H1 (cell line): Measurements from ENCODE around the gene VIPR2. TPM values are rescaled to one million over a fixed set of nuclear protein-coding genes. Genes with fewer than 3 reads are reported as not detected.

Source experiments
- CTCF ChIA-PET: fragments of 300-600 bp; sonication (Branson Sonifier 250); formaldehyde crosslinking; loops from one replicate; lab custom pipeline; 2021; ENCODE audit not compliant: partially characterized antibody; lab: Charles Lee
- POLR2A ChIA-PET: fragments of 300-600 bp; sonication (Branson Sonifier 250); formaldehyde crosslinking; loops from one replicate; lab custom pipeline; 2021; ENCODE audit warnings: inconsistent platforms; ENCODE audit not compliant: partially characterized antibody; lab: Charles Lee
- DNase-seq, 2 experiments: peaks; one replicate each; pipeline versions ENCODE4 v3.0.0 to v3.0.0-alpha.2; 2010 to 2022; ENCODE audit warnings: low spot score in 2 of 2, low read depth in 1 of 2, mixed read lengths in 1 of 2
- FAIRE-seq: peaks from 2 replicates; lab custom pipeline; 2011; peaks lifted over from hg19 to GRCh38; lab: Jason Lieb, UNC
- H2AFZ ChIP-seq: 2 replicates; pipeline ENCODE4 v1.8.1; 2012; ENCODE audit warnings: low read length, inconsistent platforms
- H2AK5ac ChIP-seq: 2 replicates; pipeline ENCODE4 v1.6.1; 2013; ENCODE audit warnings: low read depth, low read length
- H2BK120ac ChIP-seq: replicated peaks from 2 replicates; pipeline ENCODE3; 2013; ENCODE audit warnings: low read depth, low read length, inconsistent platforms
- H2BK12ac ChIP-seq: 2 replicates; pipeline ENCODE4 v1.6.1; 2013; ENCODE audit warnings: low read depth, low read length
- H2BK15ac ChIP-seq: 2 replicates; pipeline ENCODE4 v1.6.1; 2013; ENCODE audit warnings: low read length
- H2BK20ac ChIP-seq: 2 replicates; pipeline ENCODE4 v1.6.1; 2013; ENCODE audit warnings: low read length
- H2BK5ac ChIP-seq: 2 replicates; pipeline ENCODE4 v1.6.1; 2013; ENCODE audit warnings: low read depth, low read length
- H3K14ac ChIP-seq: 2 replicates; pipeline ENCODE4 v1.6.1; 2013; ENCODE audit warnings: inconsistent platforms; ENCODE audit not compliant: insufficient read length
- H3K18ac ChIP-seq: 2 replicates; pipeline ENCODE4 v1.6.1; 2013; ENCODE audit warnings: low read length; ENCODE audit errors: extremely low read depth
- H3K23ac ChIP-seq: 2 replicates; pipeline ENCODE4 v1.6.1; 2013; ENCODE audit warnings: inconsistent platforms; ENCODE audit not compliant: insufficient read length
- H3K23me2 ChIP-seq: 2 replicates; pipeline ENCODE4 v1.6.1; 2013; ENCODE audit warnings: low read depth, low read length
- H3K27ac ChIP-seq: 2 replicates; pipeline ENCODE4 v1.6.1; 2011; ENCODE audit warnings: low read depth, low read length, inconsistent platforms
- H3K27me3 ChIP-seq, 4 experiments: replicated peaks in 1 of 4; 1 replicate in 1 of 4; 2 replicates in 3 of 4; pipeline versions ENCODE4 v1.6.1 to v1.8.1; 2011 to 2013; ENCODE audit warnings: low read length in 3 of 4, mild to moderate bottlenecking in 3 of 4, inconsistent platforms in 2 of 4, mixed read lengths in 2 of 4, moderate library complexity in 1 of 4; ENCODE audit not compliant: control insufficient read depth in 3 of 4, insufficient read depth in 3 of 4; ENCODE audit errors: extremely low read depth in 1 of 4
- H3K36me3 ChIP-seq, 4 experiments: 2 replicates each; pipeline versions ENCODE4 v1.6.1 to v1.8.1; 2011 to 2013; ENCODE audit warnings: mild to moderate bottlenecking in 4 of 4, low read length in 3 of 4, moderate library complexity in 2 of 4, control low read depth in 1 of 4, inconsistent platforms in 1 of 4; ENCODE audit not compliant: insufficient read depth in 4 of 4, control insufficient read depth in 2 of 4
- H3K4ac ChIP-seq: replicated peaks from 2 replicates; pipeline ENCODE3; 2013; ENCODE audit warnings: low read length, low read depth, mixed read lengths, inconsistent platforms; ENCODE audit not compliant: insufficient read length
- H3K4me1 ChIP-seq, 4 experiments: replicated peaks in 1 of 4; 1 replicate in 1 of 4; 2 replicates in 3 of 4; pipeline versions ENCODE4 v1.6.1 to v1.8.1; 2011 to 2013; ENCODE audit warnings: low read length in 3 of 4, inconsistent platforms in 2 of 4, mixed read lengths in 1 of 4; ENCODE audit not compliant: insufficient read depth in 4 of 4, control insufficient read depth in 3 of 4
- H3K4me2 ChIP-seq, 2 experiments: 2 replicates each; pipeline versions ENCODE4 v1.6.1 to v1.8.1; 2011 to 2013; ENCODE audit warnings: low read depth in 2 of 2, low read length in 2 of 2, control low read depth in 1 of 2, inconsistent platforms in 1 of 2, mild to moderate bottlenecking in 1 of 2; ENCODE audit not compliant: insufficient read depth in 1 of 2
- H3K4me3 ChIP-seq, 4 experiments: fragments of 200-600, 300-600 bp in 1 of 4; sonication (generic), shearing (Covaris generic), sonication (Bioruptor Twin) in 1 of 4; 2 replicates each; pipeline versions ENCODE4 v1.5.1 to v1.8.1; 2011 to 2016; ENCODE audit warnings: low read length in 4 of 4, low read depth in 3 of 4, control low read depth in 2 of 4, inconsistent platforms in 2 of 4, mild to moderate bottlenecking in 2 of 4, mixed read lengths in 1 of 4, moderate library complexity in 1 of 4; ENCODE audit not compliant: insufficient read depth in 2 of 4; ENCODE audit errors: extremely low read depth in 1 of 4
- H3K56ac ChIP-seq: replicated peaks from 2 replicates; pipeline ENCODE3; 2013; ENCODE audit warnings: low read depth, mild to moderate bottlenecking, mixed read lengths, low read length, inconsistent platforms; ENCODE audit not compliant: insufficient read length
- H3K79me1 ChIP-seq: 2 replicates; pipeline ENCODE4 v1.6.1; 2013; ENCODE audit warnings: low read depth, low read length, control low read depth
- H3K79me2 ChIP-seq, 2 experiments: 2 replicates each; pipeline versions ENCODE4 v1.6.1 to v1.8.1; 2012 to 2013; ENCODE audit warnings: low read length in 2 of 2, mild to moderate bottlenecking in 2 of 2, inconsistent platforms in 1 of 2; ENCODE audit not compliant: insufficient read depth in 2 of 2, control insufficient read depth in 1 of 2
- H3K9ac ChIP-seq, 4 experiments: replicated peaks in 1 of 4; 1 replicate in 1 of 4; 2 replicates in 3 of 4; pipeline versions ENCODE4 v1.6.1 to v1.8.1; 2011 to 2013; ENCODE audit warnings: low read depth in 3 of 4, low read length in 3 of 4, control low read depth in 2 of 4, mild to moderate bottlenecking in 2 of 4, moderate library complexity in 2 of 4, inconsistent platforms in 1 of 4; ENCODE audit errors: extremely low read depth in 1 of 4
- H3K9me3 ChIP-seq, 2 experiments: 2 replicates each; pipeline versions ENCODE4 v1.6.1 to v1.8.1; 2012 to 2013; ENCODE audit warnings: mild to moderate bottlenecking in 2 of 2, moderate library complexity in 2 of 2, control low read depth in 1 of 2, inconsistent platforms in 1 of 2, low read depth in 1 of 2, low read length in 1 of 2, mixed read lengths in 1 of 2; ENCODE audit not compliant: insufficient read depth in 2 of 2
- H4K20me1 ChIP-seq, 2 experiments: replicated peaks in 1 of 2; 2 replicates each; pipeline versions ENCODE3 to v1.8.1; 2011 to 2013; ENCODE audit warnings: inconsistent platforms in 2 of 2, low read length in 2 of 2, mild to moderate bottlenecking in 1 of 2; ENCODE audit not compliant: insufficient read depth in 2 of 2, control insufficient read depth in 1 of 2
- H4K5ac ChIP-seq: 2 replicates; pipeline ENCODE4 v1.6.1; 2013; ENCODE audit warnings: low read length, low read depth, mixed read lengths, inconsistent platforms; ENCODE audit not compliant: insufficient read length
- H4K8ac ChIP-seq: 2 replicates; pipeline ENCODE4 v1.8.0; 2013; ENCODE audit warnings: mild to moderate bottlenecking, moderate library complexity, low read length, inconsistent platforms; ENCODE audit not compliant: insufficient read depth; ENCODE audit errors: extremely low read depth
- H4K91ac ChIP-seq: replicated peaks from 2 replicates; pipeline ENCODE3; 2013; ENCODE audit warnings: low read length, mixed read lengths, inconsistent platforms; ENCODE audit not compliant: insufficient read length
- EGR1 ChIP-seq: IDR thresholded peaks from 2 replicates; pipeline ENCODE4 v1.6.1; 2011; ENCODE audit warnings: low read depth, low read length, borderline replicate concordance
- JUND ChIP-seq: IDR thresholded peaks from 2 replicates; pipeline ENCODE4 v1.6.1; 2011; ENCODE audit warnings: mild to moderate bottlenecking, improper control_type of control experiment, low read length
- NRF1 ChIP-seq: IDR thresholded peaks from 2 replicates; pipeline ENCODE4 v1.6.1; 2011; ENCODE audit warnings: mild to moderate bottlenecking, low read depth, low read length, improper control_type of control experiment
- SIN3A ChIP-seq, 2 experiments: IDR thresholded peaks in 1 of 2; conservative IDR thresholded peaks in 1 of 2; 2 replicates each; pipeline ENCODE4 v1.6.1; 2011 to 2012; ENCODE audit warnings: low read length in 2 of 2, improper control_type of control experiment in 1 of 2, low read depth in 1 of 2, mild to moderate bottlenecking in 1 of 2
- SRF ChIP-seq: IDR thresholded peaks from 2 replicates; pipeline ENCODE4 v1.6.1; 2011; ENCODE audit warnings: mild to moderate bottlenecking, low read depth, low read length, moderate library complexity
- WGBS, 2 experiments: shearing (Covaris generic) in 1 of 2; methylation state at CpG; one replicate each; pipeline versions ENCODE4 v1.1.6 to v1.1.7; 2013 to 2015; ENCODE audit warnings: low lambda C conversion rate in 2 of 2, mixed read lengths in 2 of 2, inconsistent platforms in 1 of 2, low coverage in 1 of 2, missing lambda C conversion rate in 1 of 2; ENCODE audit not compliant: insufficient replicate concordance in 2 of 2, insufficient coverage in 1 of 2, insufficient read length in 1 of 2; ENCODE audit errors: extremely low coverage in 1 of 2, missing lambda C conversion rate in 1 of 2; 5-methylcytosine and 5-hydroxymethylcytosine counted together
- polyA plus RNA-seq, 7 experiments: library from polyadenylated mRNA; depleted of rRNA in 3 of 7; stranded (reverse) in 5 of 7; unstranded in 2 of 7; fragments of >200 nt in 5 of 7; fragments of 200-250 nt in 2 of 7; gene quantifications; 1 replicate in 5 of 7; 2 replicates in 1 of 7; 4 replicates in 1 of 7; pipeline versions ENCODE4 v1.2.1 to v1.2.3, GENCODE V29; 2011 to 2013; ENCODE audit warnings: missing spikeins in 2 of 7, mixed read lengths in 2 of 7
- total RNA-seq: library from RNA; stranded (reverse); fragmentation: NEBNext Ultra II Directional; extraction: Animal tissue kit (Norgen Biotek cat#: 25700); gene quantifications from 2 replicates; pipeline ENCODE4 v1.2.1, GENCODE V29; 2021

VIPR2 gene
- total and polyA plus RNA-seq, 2 of the 8 experiments (the other 6 are each of a cell fraction or from before 2014, with no cell fraction given), result 2.4 to 6.3 TPM

- Histone ChIP-seq H2BK12ac (no peak overlapping the region), H2AFZ (no peak overlapping the region), H3K23me2 (no peaks in the 10 kb centered on the region), H3K23ac (no peak overlapping the region), H3K79me2 (no peaks in the 10 kb centered on the region), H3K27me3 (no peaks in the 10 kb centered on the region), H2BK20ac (no peak overlapping the region), H3K4ac (no peak overlapping the region), H3K79me1 (no peaks in the 10 kb centered on the region), H4K20me1 (no peaks in the 10 kb centered on the region), H3K14ac (no peak overlapping the region), H3K27ac (no peak overlapping the region), H2BK120ac (no peak overlapping the region), H3K9me3 (no peaks in the 10 kb centered on the region), H3K18ac (no peak overlapping the region), H3K4me3 (no peak overlapping the region), H4K5ac (no peak overlapping the region), H4K8ac (no peak overlapping the region), H4K91ac (no peak overlapping the region), H3K36me3 (peaks cover 0 to 3% (median 0%) of the 10 kb centered on the region in 4 experiments; a peak in 2 of 8 replicates), H3K4me2 (no peak overlapping the region), H2AK5ac (no peak overlapping the region), H2BK5ac (no peak overlapping the region), H3K4me1 (peaks cover 0 to 6% (median 4%) of the 10 kb centered on the region in 4 experiments; a peak in 5 of 7 replicates), H3K9ac (no peak overlapping the region), H2BK15ac (no peak overlapping the region), H3K56ac (no peak overlapping the region)
- WGBS, 2 experiments, result 81% methylated on average over 8 of the region's 8 CpGs; no CpG with 5 or more reads in 1 of the 2 experiments
- ChIA-PET CTCF (interaction anchor here (0.6 kb wide), 1 partner anchor 82 kb away, joined by 4 read pairs; no protein-coding TSS in a partner anchor), POLR2A (no interaction called here)
- FAIRE-seq, result no peak
- no peak for DNase-seq
- TF ChIP-seq EGR1 (no peak), SRF (no peak), SIN3A (conservative IDR thresholded peaks at IDR 0.05 in 1 of 2, IDR thresholded peaks at IDR 0.05 in 1 of 2; ENCODE audit: low read depth in 1 of 2, low read length in 2 of 2) (no peak), NRF1 (no peak), JUND (no peak)
These were observed 31.6 kb downstream of the VIPR2 start for GRCh38 chr7:159113056-159113455.
